K562 (cell line): Measurements from ENCODE around the gene GAL3ST1. TPM values are rescaled to one million over a fixed set of nuclear protein-coding genes. Genes with fewer than 3 reads are reported as not detected.

Experiments used
- ATAC-seq: fragments of 200-7000 bp; cut with Tn5 transposase; 3 replicates; pipeline ENCODE4 v1.9.1; 2020; ENCODE audit warnings: moderate library complexity
- BruUV-seq: library from RNA; stranded (reverse); fragments of 400-500 nt; replicated peaks from 2 replicates; lab custom pipeline; 2021; lab: Mats Ljungman, UMichigan
- CTCF ChIA-PET: fragments of 300-600 bp; formaldehyde crosslinking; extraction: SDS; loops from one replicate; lab custom pipeline; 2021; ENCODE audit warnings: low intra/inter-chr PET ratio; lab: Yijun Ruan, JAX
- POLR2A ChIA-PET: fragments of 300-600, 350-650 bp; sonication (Branson Sonifier 250); formaldehyde crosslinking; extraction: SDS; loops from one replicate; lab custom pipeline; 2021; ENCODE audit warnings: antibody characterized with exemption, inconsistent platforms; lab: Yijun Ruan, JAX
- DNase-seq, 4 experiments: peaks; one replicate each; pipeline versions ENCODE4 v3.0.0 to v3.0.0-alpha.2; 2011 to 2018; ENCODE audit warnings: low spot score in 3 of 4, mixed read lengths in 3 of 4; ENCODE audit errors: extremely low read depth in 1 of 4
- FAIRE-seq: peaks from 2 replicates; lab custom pipeline; 2011; peaks lifted over from hg19 to GRCh38; lab: Jason Lieb, UNC
- H2AFZ ChIP-seq: 2 replicates; pipeline ENCODE4 v1.6.0; 2011; ENCODE audit warnings: low read depth, low read length, control low read depth, inconsistent platforms
- H3K27ac ChIP-seq: fragments of 200-600 bp; 3 replicates; pipeline ENCODE4 v1.8.0; 2011; ENCODE audit warnings: low read depth, mild to moderate bottlenecking, control low read depth, inconsistent platforms, low read length, moderate library complexity, mixed read lengths; ENCODE audit errors: extremely low read depth
- H3K27me3 ChIP-seq, 2 experiments: fragments of 300-600 bp in 1 of 2; 2 replicates in 1 of 2; 3 replicates in 1 of 2; pipeline versions ENCODE4 v1.6.0 to v1.8.0; 2011; ENCODE audit warnings: inconsistent platforms in 2 of 2, low read length in 2 of 2, mild to moderate bottlenecking in 1 of 2, mixed read lengths in 1 of 2, moderate library complexity in 1 of 2; ENCODE audit not compliant: control insufficient read depth in 2 of 2, insufficient read depth in 2 of 2
- H3K36me3 ChIP-seq: fragments of 300-600 bp; 3 replicates; pipeline ENCODE4 v1.8.0; 2011; ENCODE audit warnings: mild to moderate bottlenecking, low read length, inconsistent platforms; ENCODE audit not compliant: control insufficient read depth, insufficient read depth
- H3K4me1 ChIP-seq, 2 experiments: fragments of 200-600 bp in 1 of 2; replicated peaks in 1 of 2; 2 replicates in 1 of 2; 3 replicates in 1 of 2; pipeline versions ENCODE4 v1.5.1 to v1.8.0; 2011; ENCODE audit warnings: inconsistent platforms in 2 of 2, low read length in 2 of 2, mild to moderate bottlenecking in 1 of 2, mixed read lengths in 1 of 2, moderate library complexity in 1 of 2; ENCODE audit not compliant: control insufficient read depth in 2 of 2, insufficient read depth in 2 of 2
- H3K4me2 ChIP-seq: 2 replicates; pipeline ENCODE4 v1.6.1; 2011; ENCODE audit warnings: low read length, control low read depth, inconsistent platforms, mixed read lengths; ENCODE audit not compliant: insufficient read depth
- H3K4me3 ChIP-seq: fragments of 200-600 bp; sonication (generic), shearing (Covaris generic); 2 replicates; pipeline ENCODE4 v1.5.1; 2016; ENCODE audit warnings: control low read depth, inconsistent platforms
- H3K79me2 ChIP-seq: fragments of 200-600 bp; 3 replicates; pipeline ENCODE4 v1.8.0; 2011; ENCODE audit warnings: low read length, inconsistent platforms; ENCODE audit not compliant: control insufficient read depth, insufficient read depth
- H3K9ac ChIP-seq, 2 experiments: 2 replicates each; pipeline versions ENCODE4 v1.6.0 to v1.6.1; 2011; ENCODE audit warnings: low read depth in 2 of 2, low read length in 2 of 2, control low read depth in 1 of 2, inconsistent platforms in 1 of 2, mild to moderate bottlenecking in 1 of 2, mixed read lengths in 1 of 2; ENCODE audit not compliant: insufficient read depth in 1 of 2
- H3K9me1 ChIP-seq: one replicate; pipeline ENCODE4 v1.6.0; 2011; ENCODE audit warnings: inconsistent platforms, mild to moderate bottlenecking, low read length, moderate library complexity; ENCODE audit not compliant: control insufficient read depth, insufficient read depth
- H3K9me3 ChIP-seq: replicated peaks from 2 replicates; pipeline ENCODE4 v1.5.1; 2011; ENCODE audit warnings: low read depth, low read length, inconsistent platforms; ENCODE audit not compliant: control insufficient read depth, insufficient read depth
- H4K20me1 ChIP-seq: replicated peaks from 2 replicates; pipeline ENCODE4 v1.6.1; 2011; ENCODE audit warnings: low read length, inconsistent platforms, mixed read lengths; ENCODE audit not compliant: control insufficient read depth, insufficient read depth
- BMI1 ChIP-seq: fragments of 150-350 bp; IDR thresholded peaks from 2 replicates; pipeline ENCODE4 v1.6.1; 2014; ENCODE audit warnings: low read length
- ESRRB ChIP-seq: fragments of 250-450 bp; sonication (Bioruptor Pico); IDR thresholded peaks from 2 replicates; pipeline ENCODE4 v1.5.0; 2020; ENCODE audit warnings: mild to moderate bottlenecking, moderate library complexity, borderline replicate concordance
- ETV6 ChIP-seq, 3 experiments: fragments of 150-350 bp in 1 of 3; sonication (generic) in 1 of 3; formaldehyde crosslinking in 1 of 3; IDR thresholded peaks; 2 replicates each; pipeline versions ENCODE4 v1.6.1 to v1.8.0; 2014 to 2022; ENCODE audit warnings: borderline replicate concordance in 2 of 3, low read depth in 2 of 3, antibody characterized with exemption in 1 of 3, low read length in 1 of 3, mild to moderate bottlenecking in 1 of 3, missing genetic modification reagents in 1 of 3
- HNRNPUL1 ChIP-seq: fragments of 200-400 bp; formaldehyde crosslinking; IDR thresholded peaks from 2 replicates; pipeline ENCODE4 v1.6.1; 2017; ENCODE audit warnings: low read length
- LARP7 ChIP-seq: fragments of 450-650 bp; IDR thresholded peaks from 2 replicates; pipeline ENCODE4 v1.6.1; 2016
- LCOR ChIP-seq: sonication (generic); formaldehyde crosslinking; IDR thresholded peaks from 2 replicates; pipeline ENCODE4 v1.8.0; 2022; ENCODE audit warnings: mild to moderate bottlenecking, missing genetic modification reagents
- MXD1 ChIP-seq: fragments of 250-450 bp; sonication (Bioruptor Pico); IDR thresholded peaks from 2 replicates; pipeline ENCODE4 v1.8.0; 2021; ENCODE audit warnings: borderline replicate concordance, mild to moderate bottlenecking, moderate library complexity; ENCODE audit not compliant: poor library complexity, severe bottlenecking
- NR4A1 ChIP-seq, 2 experiments: fragments of 250-450 bp in 1 of 2; fragments of 450-650 bp in 1 of 2; sonication (Bioruptor Pico) in 1 of 2; IDR thresholded peaks; 2 replicates each; pipeline versions ENCODE4 v1.4.0 to v1.6.1; 2016 to 2020; ENCODE audit warnings: mild to moderate bottlenecking in 2 of 2, missing compliant biosample characterization in 1 of 2, missing genetic modification characterization in 1 of 2, moderate library complexity in 1 of 2
- POLR3A ChIP-seq: IDR thresholded peaks from 2 replicates; pipeline ENCODE4 v1.6.1; 2011; ENCODE audit warnings: borderline replicate concordance, mild to moderate bottlenecking, moderate library complexity; ENCODE audit not compliant: insufficient read length, insufficient read depth; ENCODE audit errors: extremely low read depth
- RBM39 ChIP-seq: fragments of 200-400 bp; formaldehyde crosslinking; optimal IDR thresholded peaks from 2 replicates; pipeline ENCODE3; 2018; ENCODE audit warnings: low read depth, low read length
- RNF2 ChIP-seq: sonication (generic); IDR thresholded peaks from 2 replicates; pipeline ENCODE4 v1.6.1; 2016
- TFAP4 ChIP-seq: sonication (generic); formaldehyde crosslinking; IDR thresholded peaks from 2 replicates; pipeline ENCODE4 v1.8.0; 2022; ENCODE audit warnings: missing genetic modification reagents, mild to moderate bottlenecking, moderate library complexity, borderline replicate concordance
- XRCC5 ChIP-seq: fragments of 200-400 bp; formaldehyde crosslinking; IDR thresholded peaks from 2 replicates; pipeline ENCODE4 v1.6.1; 2017; ENCODE audit warnings: low read depth, mild to moderate bottlenecking, low read length
- YBX1 ChIP-seq: fragments of 450-650 bp; IDR thresholded peaks from 2 replicates; pipeline ENCODE4 v1.7.1; 2016; ENCODE audit warnings: mild to moderate bottlenecking
- ZEB2 ChIP-seq: fragments of 450-650 bp; IDR thresholded peaks from 2 replicates; pipeline ENCODE4 v1.6.1; 2016
- ZNF174 ChIP-seq: fragments of 250-450 bp; sonication (Bioruptor Pico); IDR thresholded peaks from 2 replicates; pipeline ENCODE4 v1.4.0; 2020; ENCODE audit warnings: mild to moderate bottlenecking
- ZNF239 ChIP-seq: fragments of 250-450 bp; sonication (Bioruptor Pico); IDR thresholded peaks from 2 replicates; pipeline ENCODE4 v1.4.0; 2020; ENCODE audit warnings: mild to moderate bottlenecking
- ZNF695 ChIP-seq: fragments of 450-650 bp; formaldehyde crosslinking; IDR thresholded peaks from 2 replicates; pipeline ENCODE4 v1.4.0; 2020; ENCODE audit warnings: mild to moderate bottlenecking, moderate library complexity
- WGBS: fragments of 100-300 bp; shearing (Covaris generic); methylation state at CpG from one replicate; pipeline ENCODE4 v1.1.6; 2016; ENCODE audit warnings: low coverage, mixed read lengths; ENCODE audit not compliant: insufficient coverage; ENCODE audit errors: missing lambda C conversion rate; 5-methylcytosine and 5-hydroxymethylcytosine counted together
- in situ Hi-C: fragments of 300-500 bp; cut with MboI; formaldehyde crosslinking; loops from 4 replicates; pipeline ENCODE4 v1.15.0; 2018; ENCODE audit warnings: inconsistent platforms, mixed read lengths
- intact Hi-C: fragments of 100-400 bp; cut with micrococcal nuclease; formaldehyde crosslinking; loops from 2 replicates; pipeline ENCODE4 v1.14.2; 2022
- polyA plus RNA-seq, 8 experiments: library from polyadenylated mRNA; depleted of rRNA in 4 of 8; stranded (reverse) in 5 of 8; unstranded in 3 of 8; fragments of >200 nt; fragmentation: Nextera tagmentation in 2 of 8; fragmentation: Illumina TruSeq in 1 of 8; extraction: Ambion mirVana in 2 of 8; extraction: Trizol in 1 of 8; gene quantifications; 2 replicates each; pipeline versions ENCODE4 v1.2.1 to v1.2.3, GENCODE V29; 2011 to 2014; ENCODE audit warnings: inconsistent platforms in 1 of 8, missing spikeins in 1 of 8
- total RNA-seq, 7 experiments: library from RNA; depleted of rRNA in 6 of 7; stranded (reverse); fragments of >200 nt in 6 of 7; fragmentation: Illumina TruSeq in 2 of 7; extraction: Trizol in 2 of 7; gene quantifications; 2 replicates each; pipeline versions ENCODE4 v1.2.1 to v1.2.3, GENCODE V29; 2011 to 2021; ENCODE audit warnings: low replicate concordance in 1 of 7
- TF ChIP-seq, protein P1 (sequence below): fragments of 250-450 bp; sonication (Bioruptor Pico); IDR thresholded peaks from 2 replicates; pipeline ENCODE4 v1.5.0; 2021; ENCODE audit warnings: mild to moderate bottlenecking, moderate library complexity

The GAL3ST1 gene
- total and polyA plus RNA-seq, 9 of the 15 experiments (the other 6 are each of a cell fraction or from before 2014, with no cell fraction given), result 0.03 to 1.9 (median 0.33) TPM; not detected in 1

DNA sequence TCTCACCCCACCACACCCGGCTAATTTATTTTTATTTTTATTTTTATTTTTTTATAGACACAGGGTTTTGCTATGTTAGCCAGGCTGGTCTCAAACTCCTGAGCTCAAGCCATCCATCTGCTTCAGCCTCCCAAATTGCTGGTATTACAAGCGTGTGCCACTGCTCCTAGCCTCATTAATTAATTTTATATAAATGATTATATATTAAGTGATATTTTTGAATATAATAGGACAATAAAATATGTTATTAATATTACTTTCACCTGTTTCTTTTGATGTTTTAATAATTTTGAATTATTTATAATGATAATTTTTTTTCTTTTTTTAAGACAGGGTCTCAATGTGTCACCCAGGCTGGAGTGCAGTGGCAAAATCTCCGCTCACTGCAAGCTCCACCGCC, 66.8 kb downstream of the GAL3ST1 start:
- TF ChIP-seq ESRRB (CRISPR knock-in tag) (no peak), LARP7 (no peak), ZNF174 (CRISPR knock-in tag) (no peak), ZNF239 (no peak), MXD1 (no peak), ETV6 (IDR thresholded peaks at IDR 0.05; ENCODE audit: borderline replicate concordance in 1 of 2, low read depth in 2 of 2, low read length in 1 of 2) (no peak), ETV6 (CRISPR knock-in tag; IDR thresholded peaks at IDR 0.05; ENCODE audit: borderline replicate concordance) (no peak), LCOR (CRISPR knock-in tag) (no peak), YBX1 (no peak), ZEB2 (no peak), XRCC5 (no peak), HNRNPUL1 (no peak), RBM39 (no peak), BMI1 (no peak), RNF2 (no peak), TFAP4 (no peak), POLR3A (no peak), ZNF695 (CRISPR knock-in tag) (no peak), NR4A1 (CRISPR knock-in tag; IDR thresholded peaks at IDR 0.05) (no peak), NR4A1 (tag; IDR thresholded peaks at IDR 0.05) (no peak)
- TF ChIP-seq, protein P1, sequence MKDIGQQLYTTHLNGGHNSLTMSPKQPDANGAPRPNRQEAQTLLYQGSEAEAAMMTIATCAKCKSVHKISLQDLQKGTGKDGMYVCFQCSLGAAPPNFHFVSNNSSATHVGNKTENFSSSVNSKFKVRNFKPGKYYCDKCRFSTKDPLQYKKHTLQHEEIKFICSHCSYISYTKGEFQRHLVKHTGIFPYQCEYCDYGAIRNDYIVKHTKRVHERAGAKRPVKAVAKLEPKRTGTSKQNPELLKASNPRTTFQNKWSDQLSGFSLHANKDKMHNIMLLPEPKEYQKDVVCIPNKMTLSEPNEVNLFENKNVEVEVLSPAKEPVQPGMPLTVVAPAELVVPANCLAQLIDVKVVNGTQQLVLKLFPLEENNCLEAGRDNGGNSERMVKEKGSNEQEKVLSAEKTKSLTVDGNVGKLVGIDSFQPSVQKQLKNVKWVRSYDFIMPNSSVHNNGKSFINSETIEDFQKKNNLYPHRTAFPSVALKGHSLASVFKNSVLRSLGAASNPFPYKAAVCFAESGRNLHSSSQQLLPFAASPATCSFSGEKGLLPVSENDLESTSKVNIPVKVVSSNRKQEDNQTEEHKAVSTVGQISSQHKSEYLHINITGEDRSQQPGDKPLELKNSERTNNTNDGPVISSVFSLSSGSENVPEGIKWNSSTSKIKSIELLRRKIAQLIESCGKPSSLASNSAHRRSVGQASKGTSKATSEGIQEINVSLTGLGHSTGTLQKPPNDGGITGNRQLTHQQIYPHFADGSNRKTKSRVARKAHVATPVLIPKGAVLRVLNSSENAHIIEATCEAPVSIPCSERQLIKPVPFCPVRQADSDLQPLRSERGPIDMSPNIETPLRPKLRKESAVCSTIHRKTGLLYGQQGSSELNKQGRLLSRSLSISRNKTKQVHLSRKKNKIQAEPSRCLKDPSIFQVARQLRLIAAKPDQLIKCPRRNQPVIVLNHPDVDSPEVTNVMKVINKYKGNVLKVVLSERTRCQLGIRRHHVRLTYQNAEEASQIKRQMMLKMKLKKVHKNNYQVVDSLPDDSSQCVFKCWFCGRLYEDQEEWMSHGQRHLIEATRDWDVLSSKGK, result no peak
- Histone ChIP-seq H3K4me1 (peaks cover 12 to 25% of the 10 kb centered on the region in 2 experiments; a peak in 4 of 5 replicates), H3K27me3 (no peaks in the 10 kb centered on the region), H3K79me2 (no peaks in the 10 kb centered on the region), H3K4me3 (no peak overlapping the region), H3K9me3 (no peaks in the 10 kb centered on the region), H3K4me2 (no peak overlapping the region), H2AFZ (peak overlapping the region; percentile 95; the same call in 1 of the 2 replicates), H3K27ac (no peak overlapping the region), H3K9me1 (no peaks in the 10 kb centered on the region), H3K9ac (no peak overlapping the region), H3K36me3 (no peaks in the 10 kb centered on the region), H4K20me1 (no peaks in the 10 kb centered on the region)
- CTCF ChIA-PET, result no interaction called here
- BruUV-seq, result no TSS peak
- DNase-seq (no peak), FAIRE-seq (no peak), ATAC-seq (no peak)
- intact Hi-C loops, result no loop called here
- WGBS, result 88% methylated on average over 4 of the region's 4 CpGs
- POLR2A ChIA-PET, result interaction anchor here (0.6 to 1.5 kb wide), 3 partner anchors 9 to 244 kb away, joined by 3 read pairs; no protein-coding TSS in a partner anchor
- in situ Hi-C loops, result no loop called here
